ENCODE results near the gene DPM2. TPM values are rescaled to one million over a fixed set of nuclear protein-coding genes. Genes with fewer than 3 reads are reported as not detected.

DPM2 gene, protein sequence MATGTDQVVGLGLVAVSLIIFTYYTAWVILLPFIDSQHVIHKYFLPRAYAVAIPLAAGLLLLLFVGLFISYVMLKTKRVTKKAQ
- 41.5 and 41.8 TPM in 2 replicates for total RNA-seq (2022)
- percentile 69 among the genes with signal in this experiment for Bru-seq, nascent RNA
- BruChase-seq, experiment 1, labeled RNA remaining after a 6-hour chase = percentile 86 among the genes with signal in this experiment
- BruChase-seq, experiment 2, labeled RNA remaining after a 2-hour chase = percentile 72 among the genes with signal in this experiment
- long read RNA-seq, transcript DPM2-201 (4 exons, 1,542 nt) = major isoform, 124 of 209 reads
- long read RNA-seq, transcript DPM2-203 (3 exons, 928 nt) = minor isoform, 43 of 209 reads
- long read RNA-seq, transcript DPM2-205 (3 exons, 1,662 nt) = minor isoform, 23 of 209 reads
- long read RNA-seq, partial matches to known transcripts = 10 of 209 reads
- long read RNA-seq, other reads (novel, unspliced or antisense) = 9 of 209 reads

DNA sequence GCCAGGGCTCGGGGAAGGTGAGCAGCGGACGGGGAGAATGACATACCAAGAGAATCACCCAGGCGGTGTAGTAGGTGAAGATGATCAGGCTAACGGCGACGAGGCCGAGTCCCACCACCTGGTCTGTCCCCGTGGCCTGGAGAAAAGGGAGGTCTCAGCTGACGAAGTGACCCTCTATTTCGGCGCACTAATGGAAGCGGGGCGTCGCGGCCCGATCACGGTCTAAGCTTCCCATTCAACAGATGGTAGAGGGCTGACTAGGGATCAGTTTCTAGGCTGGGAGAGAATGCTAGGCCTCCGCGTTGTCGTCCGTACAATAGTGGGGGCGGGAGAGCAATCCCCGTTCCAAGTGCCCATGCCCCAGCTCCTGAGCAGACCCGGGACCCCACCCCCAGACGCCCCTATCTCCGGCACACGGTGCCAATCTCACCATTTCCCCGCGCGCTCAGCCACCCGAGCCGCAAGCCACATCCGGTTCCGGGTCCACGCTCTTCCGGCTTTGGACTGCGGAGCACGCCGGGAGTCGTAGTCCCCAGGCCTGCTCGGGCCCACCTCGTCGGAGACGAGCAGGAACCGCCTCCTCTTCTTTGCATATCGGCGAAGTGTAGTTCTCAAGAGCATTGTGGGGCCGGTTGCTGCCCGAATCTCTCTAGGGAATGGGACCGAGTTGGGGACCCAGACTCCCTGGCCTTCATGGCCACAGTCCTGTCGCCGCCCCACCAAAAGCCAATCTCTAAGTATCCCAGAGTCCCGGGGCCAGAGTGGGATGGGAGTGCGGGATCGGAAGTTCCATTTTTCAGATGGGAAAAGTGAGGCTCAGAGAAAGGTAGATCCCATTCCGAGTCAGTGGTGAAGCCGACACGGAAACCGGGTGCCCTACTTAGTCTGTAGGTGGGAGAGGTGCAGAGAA, at the start of gene DPM2:
TSS of gene DPM2 (minus strand) at position 467 of the 910 bp plus-strand sequence. CDS start at position 433, 34 bp downstream.
- peak; percentile 72 for DNase-seq (ENCODE audit: unreplicated experiment)
- no peak for TF ChIP-seq CTCF (IDR thresholded peaks at IDR 0.05; ENCODE audit: unreplicated experiment)
- BruUV-seq (replicated peaks) = TSS peak; percentile 66
- intact Hi-C loops (cut with micrococcal nuclease) = no loop called here
- Mint-ChIP-seq H3K4me1 (ENCODE audit: insufficient read depth, unreplicated experiment) (peaks cover 28% of the 10 kb centered on the region), H3K27me3 (ENCODE audit: insufficient read depth, unreplicated experiment) (no peaks in the 10 kb centered on the region), H3K9me3 (ENCODE audit: unreplicated experiment) (no peaks in the 10 kb centered on the region), H3K27ac (ENCODE audit: low read depth, unreplicated experiment) (peak within 1 kb of the TSS; percentile 79), H3K4me3 (ENCODE audit: unreplicated experiment) (peak within 1 kb of the TSS; percentile 82), H3K36me3 (ENCODE audit: insufficient read depth, unreplicated experiment) (peaks cover 14% of the 10 kb centered on the region)
- POLR2A ChIA-PET = interaction anchor here (0.6 to 1.9 kb wide), 9 partner anchors 41 to 330 kb away, joined by 3 to 9 read pairs (median 3); partner anchors contain the start of genes NAIF1 and TOR2A
- CTCF ChIA-PET = interaction anchor here (0.5 to 10.2 kb wide), 5 partner anchors 17 to 180 kb away, joined by 3 to 172 read pairs (median 5); no protein-coding TSS in a partner anchor

DNA sequence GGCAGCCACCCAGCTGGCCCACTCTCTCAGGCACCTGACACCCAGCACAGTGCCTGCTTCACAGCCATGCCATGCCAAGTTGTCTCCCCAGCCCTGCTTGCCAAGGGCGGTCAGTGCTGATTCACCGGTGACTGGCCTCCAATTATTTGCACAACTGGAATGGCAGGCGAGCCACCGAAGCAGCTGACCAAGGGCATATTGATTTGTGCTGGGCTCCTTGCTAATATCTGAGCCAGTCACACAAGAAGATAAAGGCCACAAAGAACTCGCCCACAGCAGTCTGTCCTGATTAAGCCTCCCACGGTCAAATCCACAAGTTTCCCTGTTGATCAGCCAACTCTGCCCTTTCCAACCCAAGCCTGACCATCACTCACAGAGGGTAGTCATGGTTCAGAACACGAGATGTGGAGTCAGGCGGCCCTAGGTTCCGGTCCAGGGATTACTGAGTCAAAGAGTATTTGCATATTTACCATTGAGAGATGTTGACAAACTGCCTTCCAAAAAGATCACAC, 49.5 kb upstream of the DPM2 start:
- ChIA-PET CTCF (interaction anchor here (0.8 to 1.9 kb wide), 3 partner anchors 44 to 129 kb away, joined by 3 to 7 read pairs (median 6); no protein-coding TSS in a partner anchor), POLR2A (interaction anchor here (0.9 kb wide), 1 partner anchor 9 kb away, joined by 3 read pairs; no protein-coding TSS in a partner anchor)
- H3K27ac Mint-ChIP-seq (ENCODE audit: low read depth, unreplicated experiment) = peak overlapping the region; percentile 25
- H3K27me3 Mint-ChIP-seq (ENCODE audit: insufficient read depth, unreplicated experiment) = no peaks in the 10 kb centered on the region
- no peaks in the 10 kb centered on the region for H3K9me3 Mint-ChIP-seq (ENCODE audit: unreplicated experiment)
- no TSS peak for BruUV-seq (replicated peaks)
- no peak for TF ChIP-seq CTCF (IDR thresholded peaks at IDR 0.05; ENCODE audit: unreplicated experiment)
- H3K4me1 Mint-ChIP-seq (ENCODE audit: insufficient read depth, unreplicated experiment) = peaks cover 9% of the 10 kb centered on the region
- H3K36me3 Mint-ChIP-seq (ENCODE audit: insufficient read depth, unreplicated experiment) = peaks cover 6% of the 10 kb centered on the region
- intact Hi-C loops (cut with micrococcal nuclease) = no loop called here
- H3K4me3 Mint-ChIP-seq (ENCODE audit: unreplicated experiment) = no peak overlapping the region
- DNase-seq (ENCODE audit: unreplicated experiment) = peak; percentile 73

- POLR2A ChIA-PET = no interaction called here
Observed at GRCh38 chr9:127985011-127985410, 47.4 kb upstream of the DPM2 start.

More at GRCh38 chr9:127985011-127985410, 47.4 kb upstream of the DPM2 start:
- TF ChIP-seq CTCF (IDR thresholded peaks at IDR 0.05; ENCODE audit: unreplicated experiment) = no peak
- no peak overlapping the region for H3K27ac Mint-ChIP-seq (ENCODE audit: low read depth, unreplicated experiment)
- no peaks in the 10 kb centered on the region for H3K27me3 Mint-ChIP-seq (ENCODE audit: insufficient read depth, unreplicated experiment)
- no TSS peak for BruUV-seq (replicated peaks)
- no peak overlapping the region for H3K4me3 Mint-ChIP-seq (ENCODE audit: unreplicated experiment)
- peaks cover 18% of the 10 kb centered on the region for H3K4me1 Mint-ChIP-seq (ENCODE audit: insufficient read depth, unreplicated experiment)
- DNase-seq (ENCODE audit: unreplicated experiment) = no peak
- CTCF ChIA-PET = interaction anchor here (0.8 to 1.6 kb wide), 2 partner anchors 50 to 51 kb away, joined by 3 to 7 read pairs; no protein-coding TSS in a partner anchor
- H3K36me3 Mint-ChIP-seq (ENCODE audit: insufficient read depth, unreplicated experiment) = peaks cover 6% of the 10 kb centered on the region
- H3K9me3 Mint-ChIP-seq (ENCODE audit: unreplicated experiment) = no peaks in the 10 kb centered on the region
- intact Hi-C loops (cut with micrococcal nuclease) = no loop called here

All from MCF 10A (cell line).